OCI-LY3 (cell line): ENCODE data around the gene LYZL1.
"Not testable (repeated sequence)": the region's sequence is repeated elsewhere in the genome, so short reads cannot be mapped to it uniquely, and the experiment has no call there.

Source experiments
- H2AFZ ChIP-seq: fragments of 200-600, 300-600 bp; shearing (Covaris generic); 2 replicates; pipeline ENCODE4 v1.6.0; 2014; ENCODE audit warnings: antibody characterized with exemption, low read depth, low read length
- H3K27ac ChIP-seq: fragments of 200-600, 300-600 bp; sonication (generic); 2 replicates; pipeline ENCODE4 v1.5.1; 2014; ENCODE audit warnings: mild to moderate bottlenecking, low read length, moderate library complexity, mixed read lengths
- H3K27me3 ChIP-seq: fragments of 200-600, 300-600 bp; sonication (generic); 2 replicates; pipeline ENCODE4 v1.6.1; 2014; ENCODE audit warnings: low read depth, low read length, mixed read lengths
- H3K36me3 ChIP-seq: fragments of 200-600, 300-600 bp; sonication (generic); replicated peaks from 2 replicates; pipeline ENCODE3; 2014; ENCODE audit warnings: low read depth, low read length, mixed read lengths
- H3K4me1 ChIP-seq: fragments of 300-600, 200-600 bp; sonication (generic); 2 replicates; pipeline ENCODE4 v1.6.1; 2014; ENCODE audit warnings: low read length, mixed read lengths
- H3K4me2 ChIP-seq: fragments of 200-600, 300-600 bp; sonication (generic); 2 replicates; pipeline ENCODE4 v1.6.1; 2014; ENCODE audit warnings: low read length, mixed read lengths
- H3K4me3 ChIP-seq: fragments of 300-600, 200-600 bp; sonication (generic); 2 replicates; pipeline ENCODE4 v1.5.1; 2014; ENCODE audit warnings: antibody characterized with exemption, mild to moderate bottlenecking, low read length, moderate library complexity
- H3K79me2 ChIP-seq: fragments of 300-600, 200-600 bp; shearing (Covaris generic); 2 replicates; pipeline ENCODE4 v1.6.1; 2014; ENCODE audit warnings: mild to moderate bottlenecking, low read length, mixed read lengths
- H3K9ac ChIP-seq: fragments of 300-600, 200-600 bp; shearing (Covaris generic); 2 replicates; pipeline ENCODE4 v1.6.0; 2014; ENCODE audit warnings: mild to moderate bottlenecking, low read length, moderate library complexity
- H3K9me3 ChIP-seq: fragments of 200-600, 300-600 bp; shearing (Covaris generic); 2 replicates; pipeline ENCODE4 v1.6.1; 2014; ENCODE audit warnings: low read length, mixed read lengths; ENCODE audit not compliant: insufficient read depth
- H4K20me1 ChIP-seq: fragments of 200-600, 300-600 bp; sonication (generic); 2 replicates; pipeline ENCODE4 v1.6.1; 2016; ENCODE audit warnings: low read length, mixed read lengths; ENCODE audit not compliant: insufficient read depth
- CTCF ChIP-seq: fragments of 200-600, 300-600 bp; sonication (generic); IDR thresholded peaks from 2 replicates; pipeline ENCODE4 v1.5.1; 2014; ENCODE audit warnings: antibody characterized with exemption, low read length, low read depth
- EZH2phosphoT487 ChIP-seq: fragments of 200-600 bp; shearing (Covaris generic); IDR thresholded peaks from 2 replicates; pipeline ENCODE4 v1.6.1; 2018; ENCODE audit warnings: antibody characterized with exemption, mixed run types, low read depth

Gene LYZL1

GRCh38 chr10:29332761-29333148, 43.9 kb downstream of the LYZL1 start:
- Histone ChIP-seq H3K4me2 (no peak overlapping the region), H2AFZ (no peak overlapping the region), H3K36me3 (no peaks in the 10 kb centered on the region), H3K27me3 (no peaks in the 10 kb centered on the region), H3K27ac (no peak overlapping the region), H3K9ac (no peak overlapping the region), H4K20me1 (no peaks in the 10 kb centered on the region), H3K4me1 (no peaks in the 10 kb centered on the region), H3K4me3 (no peak overlapping the region), H3K79me2 (no peaks in the 10 kb centered on the region), H3K9me3 (no peaks in the 10 kb centered on the region)
- no peak for TF ChIP-seq EZH2phosphoT487
- TF ChIP-seq CTCF, result no peak

- not testable (repeated sequence) for H4K20me1 ChIP-seq, H3K4me2 ChIP-seq, H3K36me3 ChIP-seq, H3K4me1 ChIP-seq, H3K9ac ChIP-seq, H3K27ac ChIP-seq, H3K27me3 ChIP-seq, H2AFZ ChIP-seq, H3K9me3 ChIP-seq, H3K4me3 ChIP-seq, H3K79me2 ChIP-seq
These were observed 48.7 kb downstream of the LYZL1 start for GRCh38 chr10:29337526-29337925.

- no peak overlapping the region for H3K27ac ChIP-seq
- no peak for TF ChIP-seq CTCF
- no peak for TF ChIP-seq EZH2phosphoT487
These were observed 54.8 kb downstream of the LYZL1 start for GRCh38 chr10:29343607-29344038.

GRCh38 chr10:29344073-29344820, 55.4 kb downstream of the LYZL1 start:
- Histone ChIP-seq H3K4me3 (no peak overlapping the region), H3K4me1 (peaks cover 15% of the 10 kb centered on the region), H3K9me3 (no peaks in the 10 kb centered on the region), H3K36me3 (no peaks in the 10 kb centered on the region), H4K20me1 (no peaks in the 10 kb centered on the region), H3K27ac (no peak overlapping the region), H3K79me2 (no peaks in the 10 kb centered on the region), H3K9ac (no peak overlapping the region), H3K4me2 (peak overlapping the region; percentile 33), H2AFZ (peak overlapping the region; percentile 5; the same call in 1 of the 2 replicates), H3K27me3 (no peaks in the 10 kb centered on the region)
- TF ChIP-seq EZH2phosphoT487 (no peak), CTCF (no peak)

More at GRCh38 chr10:29343607-29344038, 54.8 kb downstream of the LYZL1 start:
- Histone ChIP-seq H4K20me1 (no peaks in the 10 kb centered on the region), H3K79me2 (no peaks in the 10 kb centered on the region), H3K9me3 (no peaks in the 10 kb centered on the region), H3K4me2 (no peak overlapping the region), H3K36me3 (no peaks in the 10 kb centered on the region), H2AFZ (no peak overlapping the region), H3K27me3 (no peaks in the 10 kb centered on the region), H3K4me1 (peaks cover 15% of the 10 kb centered on the region), H3K9ac (no peak overlapping the region), H3K4me3 (no peak overlapping the region)
